T-helper 2 cell treated with Interferon-gamma antibody and Interleukin-4, amounts not matched to agents 5 μg/mL and 100 μg/mL, for 36 hours (primary cell): ENCODE measurements around the gene DCAF4L1.

ENCODE experiments used
- DNase-seq: peaks from one replicate; pipeline ENCODE4 v3.0.0; 2021; ENCODE audit warnings: low spot score
- H3K27ac Mint-ChIP-seq: one replicate; pipeline ENCODE4 v1.8.0; 2021; ENCODE audit warnings: mild to moderate bottlenecking, mixed read lengths
- H3K27me3 Mint-ChIP-seq: one replicate; pipeline ENCODE4 v1.8.0; 2021; ENCODE audit warnings: low read depth, mixed read lengths
- H3K36me3 Mint-ChIP-seq: one replicate; pipeline ENCODE4 v1.8.0; 2021; ENCODE audit warnings: low read depth, mixed read lengths
- H3K4me1 Mint-ChIP-seq: one replicate; pipeline ENCODE4 v1.8.0; 2021; ENCODE audit warnings: low read depth, mixed read lengths
- H3K4me3 Mint-ChIP-seq: one replicate; pipeline ENCODE4 v1.8.0; 2022; ENCODE audit warnings: mild to moderate bottlenecking, moderate library complexity, mixed read lengths
- H3K9me3 Mint-ChIP-seq: one replicate; pipeline ENCODE4 v1.8.0; 2021; ENCODE audit warnings: mixed read lengths

DCAF4L1 gene

DNA sequence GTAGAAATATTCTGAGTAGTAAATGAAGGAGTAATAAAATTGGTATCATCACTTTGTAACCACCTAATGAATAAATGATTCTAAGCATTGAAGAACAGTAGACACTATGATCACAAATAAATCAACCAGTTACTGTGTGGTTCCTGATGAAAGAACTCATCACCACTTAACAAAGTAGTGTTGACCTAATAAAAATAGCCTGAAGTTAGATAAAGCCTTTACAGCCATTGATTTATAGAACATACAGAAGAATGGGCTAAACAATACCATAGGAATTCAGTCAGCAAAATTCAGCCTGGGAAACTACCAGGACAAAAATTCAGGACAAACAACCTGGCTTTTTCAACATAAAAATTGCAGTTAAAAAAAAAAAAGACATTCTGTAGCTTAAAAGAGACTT, 17.8 kb downstream of the DCAF4L1 start:
- no peak for DNase-seq
- H3K4me3 Mint-ChIP-seq: no peak overlapping the region
- no peaks in the 10 kb centered on the region for H3K9me3 Mint-ChIP-seq
- H3K27ac Mint-ChIP-seq: no peak overlapping the region
- peaks cover 3% of the 10 kb centered on the region for H3K4me1 Mint-ChIP-seq
- no peaks in the 10 kb centered on the region for H3K27me3 Mint-ChIP-seq
- peaks cover 21% of the 10 kb centered on the region for H3K36me3 Mint-ChIP-seq

DNA sequence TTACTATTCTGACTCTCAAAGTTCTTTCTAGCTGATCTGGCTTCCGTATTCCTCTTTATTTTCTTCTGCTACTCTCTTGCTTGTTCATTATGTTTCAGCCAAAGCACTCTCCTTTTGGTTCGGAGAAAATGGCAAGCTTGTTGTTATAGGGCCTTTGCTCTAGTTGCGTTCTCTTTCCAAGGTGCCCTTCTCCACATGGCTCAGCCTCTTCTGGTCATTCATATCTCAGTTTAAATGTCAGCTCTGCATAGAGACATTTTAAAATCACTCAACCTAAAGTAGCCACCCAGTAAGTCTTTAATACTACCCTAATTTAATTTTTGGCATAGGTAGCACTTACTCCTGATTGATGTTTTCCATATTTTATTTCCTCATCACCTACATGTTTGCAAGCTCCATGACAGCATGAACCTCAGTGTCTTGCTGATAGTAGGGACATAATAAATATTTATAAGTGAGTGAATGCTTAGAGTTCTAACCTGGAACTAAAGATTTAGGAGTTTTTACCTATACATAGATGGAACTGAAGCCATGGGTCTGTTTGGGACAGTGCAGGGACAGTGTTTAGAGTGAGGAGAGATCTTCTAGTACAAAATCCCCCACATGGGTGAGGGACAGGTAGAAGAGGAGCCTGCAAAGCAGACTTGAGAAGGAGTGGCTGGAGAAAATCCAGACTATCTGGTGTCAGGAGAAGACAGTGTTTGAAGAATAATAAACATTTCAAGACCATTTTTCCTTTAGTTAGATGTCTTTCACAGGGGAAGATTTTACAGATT, 26.6 kb downstream of the DCAF4L1 start:
- Mint-ChIP-seq H3K4me3 (no peak overlapping the region), H3K4me1 (peaks cover 6% of the 10 kb centered on the region), H3K27ac (no peak overlapping the region), H3K9me3 (no peaks in the 10 kb centered on the region), H3K27me3 (no peaks in the 10 kb centered on the region), H3K36me3 (peaks cover 46% of the 10 kb centered on the region)
- DNase-seq: no peak

GRCh38 chr4:42015438-42015837, 33.9 kb downstream of the DCAF4L1 start:
- no peak overlapping the region for H3K4me3 Mint-ChIP-seq
- no peak for DNase-seq
- peaks cover 27% of the 10 kb centered on the region for H3K36me3 Mint-ChIP-seq
- H3K9me3 Mint-ChIP-seq: no peaks in the 10 kb centered on the region
- H3K27ac Mint-ChIP-seq: no peak overlapping the region
- H3K4me1 Mint-ChIP-seq: peaks cover 3% of the 10 kb centered on the region
- no peaks in the 10 kb centered on the region for H3K27me3 Mint-ChIP-seq

DNA sequence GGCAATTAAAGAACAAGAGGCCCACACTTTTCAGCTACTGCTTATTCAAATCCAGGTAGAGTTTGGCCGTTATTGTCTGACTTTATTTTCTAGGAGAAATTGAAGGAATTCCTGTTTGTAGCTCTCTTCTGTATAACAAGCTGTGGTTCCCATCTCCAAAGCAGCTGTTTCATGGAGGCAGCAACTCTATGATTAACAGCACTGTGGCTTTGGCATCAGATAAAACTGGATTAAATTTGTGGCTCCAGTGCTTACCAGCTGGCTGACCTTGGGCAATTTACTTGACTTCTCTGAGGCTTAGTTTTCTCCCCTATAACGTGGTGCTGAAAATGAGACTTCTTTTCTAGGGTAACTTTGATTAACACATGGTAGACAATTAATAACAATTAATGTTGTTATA, 36.9 kb downstream of the DCAF4L1 start:
- Mint-ChIP-seq H3K4me3 (no peak overlapping the region), H3K9me3 (no peaks in the 10 kb centered on the region), H3K36me3 (peaks cover 23% of the 10 kb centered on the region), H3K27me3 (no peaks in the 10 kb centered on the region), H3K27ac (no peak overlapping the region), H3K4me1 (no peaks in the 10 kb centered on the region)
- DNase-seq: no peak
